MM.1S (cell line): ENCODE results near the gene APC2.

Source experiments
- EZH2phosphoT487 ChIP-seq: fragments of 300-600 bp; sonication (generic); IDR thresholded peaks from 2 replicates; pipeline ENCODE4 v1.6.1; 2018; ENCODE audit warnings: antibody characterized with exemption, low read length
- TF ChIP-seq, protein P1 (sequence below): fragments of 300-600 bp; sonication (generic); IDR thresholded peaks from 2 replicates; pipeline ENCODE4 v1.5.1; 2016; ENCODE audit warnings: antibody characterized with exemption, low read length, mixed read lengths

DNA sequence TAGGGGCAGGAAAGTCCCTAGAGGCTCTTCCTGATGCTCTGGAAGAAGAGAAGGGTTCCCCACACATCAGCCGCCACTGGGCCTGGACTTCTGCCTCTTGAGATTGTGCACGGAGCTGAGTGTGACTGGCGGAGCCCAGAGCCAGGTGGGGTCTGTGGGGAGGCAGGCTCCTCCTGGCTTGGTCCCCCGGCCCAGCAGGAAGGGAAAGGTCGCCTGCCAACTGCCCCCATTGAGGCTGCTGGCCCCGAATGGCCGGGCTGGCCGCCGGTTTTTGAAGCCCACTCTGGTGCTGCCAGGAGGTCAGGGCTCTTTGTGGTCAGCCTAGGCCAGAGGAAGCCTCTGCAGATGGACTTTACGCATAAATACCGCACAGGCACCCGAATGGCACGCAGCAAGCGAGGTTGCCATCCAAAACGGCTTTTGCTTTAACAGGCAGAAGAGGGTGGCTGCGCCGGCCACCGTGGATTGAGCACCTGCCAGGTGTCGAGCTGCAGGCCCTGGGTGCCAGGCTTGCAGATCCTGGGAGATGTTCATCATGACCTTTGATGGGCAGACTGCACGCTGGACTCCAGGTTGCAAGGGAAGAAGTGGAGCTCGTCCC lies 37.5 kb upstream of the APC2 start:
- TF ChIP-seq, protein P1, sequence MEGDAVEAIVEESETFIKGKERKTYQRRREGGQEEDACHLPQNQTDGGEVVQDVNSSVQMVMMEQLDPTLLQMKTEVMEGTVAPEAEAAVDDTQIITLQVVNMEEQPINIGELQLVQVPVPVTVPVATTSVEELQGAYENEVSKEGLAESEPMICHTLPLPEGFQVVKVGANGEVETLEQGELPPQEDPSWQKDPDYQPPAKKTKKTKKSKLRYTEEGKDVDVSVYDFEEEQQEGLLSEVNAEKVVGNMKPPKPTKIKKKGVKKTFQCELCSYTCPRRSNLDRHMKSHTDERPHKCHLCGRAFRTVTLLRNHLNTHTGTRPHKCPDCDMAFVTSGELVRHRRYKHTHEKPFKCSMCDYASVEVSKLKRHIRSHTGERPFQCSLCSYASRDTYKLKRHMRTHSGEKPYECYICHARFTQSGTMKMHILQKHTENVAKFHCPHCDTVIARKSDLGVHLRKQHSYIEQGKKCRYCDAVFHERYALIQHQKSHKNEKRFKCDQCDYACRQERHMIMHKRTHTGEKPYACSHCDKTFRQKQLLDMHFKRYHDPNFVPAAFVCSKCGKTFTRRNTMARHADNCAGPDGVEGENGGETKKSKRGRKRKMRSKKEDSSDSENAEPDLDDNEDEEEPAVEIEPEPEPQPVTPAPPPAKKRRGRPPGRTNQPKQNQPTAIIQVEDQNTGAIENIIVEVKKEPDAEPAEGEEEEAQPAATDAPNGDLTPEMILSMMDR: no peak
- TF ChIP-seq EZH2phosphoT487: no peak
